ENCODE data around the gene ANXA3. TPM values are rescaled to one million over a fixed set of nuclear protein-coding genes. Genes with fewer than 3 reads are reported as not detected.

The ANXA3 gene
- total and polyA plus RNA-seq, 2 donors from 2014 or later = 33.7 to 79.9 TPM

- intact Hi-C loops (cut with DNase I) = no loop called here
- FAIRE-seq = no peak
Measured at GRCh38 chr4:78513411-78513975, 38.1 kb upstream of the ANXA3 start.

GRCh38 chr4:78517050-78517652 is 34.4 kb upstream of the ANXA3 start:
- Histone ChIP-seq H3K9me3 (ENCODE audit: control insufficient read depth in 2 of 3, insufficient read depth in 1 of 3, low read length in 3 of 3) (no peaks in the 10 kb centered on the region), H3K9ac (ENCODE audit: low read length in 3 of 3) (no peak overlapping the region), H3K4me1 (ENCODE audit: control insufficient read depth in 2 of 3, insufficient read depth in 2 of 3, low read depth in 1 of 3, low read length in 3 of 3) (no peaks in the 10 kb centered on the region), H3K27ac (ENCODE audit: low read depth in 2 of 2, low read length in 2 of 2) (no peak overlapping the region), H3K36me3 (ENCODE audit: control insufficient read depth in 2 of 3, insufficient read depth in 3 of 3, low read length in 3 of 3) (peaks cover under 1 to 11% (median 3%) of the 10 kb centered on the region in 3 donors), H3K4me3 (ENCODE audit: low read length in 3 of 3) (no peak overlapping the region), H3K27me3 (ENCODE audit: control insufficient read depth, insufficient read depth, low read length) (no peaks in the 10 kb centered on the region)
- peak; percentile 52 for TF ChIP-seq CTCF (IDR thresholded peaks at IDR 0.05; ENCODE audit: borderline replicate concordance, extremely low read depth, insufficient read depth)
- FAIRE-seq = peak; percentile 83
- intact Hi-C loops (cut with DNase I) = loop anchor here (5.0 kb wide), 1 partner anchor 560 kb away; no protein-coding TSS in a partner anchor
- DNase-seq = peak in 2 of 5 donors; percentile 49 to 73

More at GRCh38 chr4:78513411-78513975, 38.1 kb upstream of the ANXA3 start:
- Histone ChIP-seq H3K4me3 (ENCODE audit: low read length in 3 of 3) (no peak overlapping the region), H3K36me3 (ENCODE audit: control insufficient read depth in 2 of 3, insufficient read depth in 3 of 3, low read length in 3 of 3) (peaks cover 3 to 18% (median 16%) of the 10 kb centered on the region in 3 donors), H3K4me1 (ENCODE audit: control insufficient read depth in 2 of 3, insufficient read depth in 2 of 3, low read depth in 1 of 3, low read length in 3 of 3) (no peaks in the 10 kb centered on the region), H3K27ac (ENCODE audit: low read depth in 2 of 2, low read length in 2 of 2) (no peak overlapping the region), H3K27me3 (ENCODE audit: control insufficient read depth, insufficient read depth, low read length) (no peaks in the 10 kb centered on the region), H3K9ac (ENCODE audit: low read length in 3 of 3) (no peak overlapping the region), H3K9me3 (ENCODE audit: control insufficient read depth in 2 of 3, insufficient read depth in 1 of 3, low read length in 3 of 3) (no peaks in the 10 kb centered on the region)
- no peak for TF ChIP-seq CTCF (IDR thresholded peaks at IDR 0.05; ENCODE audit: borderline replicate concordance, extremely low read depth, insufficient read depth)
- no peak for DNase-seq

- intact Hi-C loops (cut with DNase I) = loop anchor here (5.0 kb wide), 1 partner anchor 561 kb away; no protein-coding TSS in a partner anchor
- H3K27ac ChIP-seq (ENCODE audit: low read depth in 2 of 2, low read length in 2 of 2) = no peak overlapping the region
- no peaks in the 10 kb centered on the region for H3K4me1 ChIP-seq (ENCODE audit: control insufficient read depth in 2 of 3, insufficient read depth in 2 of 3, low read depth in 1 of 3, low read length in 3 of 3)
- H3K9ac ChIP-seq (ENCODE audit: low read length in 3 of 3) = no peak overlapping the region
- peaks cover 3 to 9% (median 6%) of the 10 kb centered on the region in 3 donors for H3K36me3 ChIP-seq (ENCODE audit: control insufficient read depth in 2 of 3, insufficient read depth in 3 of 3, low read length in 3 of 3)
- DNase-seq (no peak), FAIRE-seq (no peak)
- H3K4me3 ChIP-seq (ENCODE audit: low read length in 3 of 3) = no peak overlapping the region
- no peaks in the 10 kb centered on the region for H3K27me3 ChIP-seq (ENCODE audit: control insufficient read depth, insufficient read depth, low read length)
- H3K9me3 ChIP-seq (ENCODE audit: control insufficient read depth in 2 of 3, insufficient read depth in 1 of 3, low read length in 3 of 3) = no peaks in the 10 kb centered on the region
- TF ChIP-seq CTCF (IDR thresholded peaks at IDR 0.05; ENCODE audit: borderline replicate concordance, extremely low read depth, insufficient read depth) = no peak
Measured at GRCh38 chr4:78518561-78518960, 33.0 kb upstream of the ANXA3 start.

Measured in kidney (tissue), 14 donors.